ENCODE measurements around the gene FZR1.
"Not testable (repeated sequence)": the region's sequence is repeated elsewhere in the genome, so short reads cannot be mapped to it uniquely, and the experiment has no call there.

Gene FZR1

DNA sequence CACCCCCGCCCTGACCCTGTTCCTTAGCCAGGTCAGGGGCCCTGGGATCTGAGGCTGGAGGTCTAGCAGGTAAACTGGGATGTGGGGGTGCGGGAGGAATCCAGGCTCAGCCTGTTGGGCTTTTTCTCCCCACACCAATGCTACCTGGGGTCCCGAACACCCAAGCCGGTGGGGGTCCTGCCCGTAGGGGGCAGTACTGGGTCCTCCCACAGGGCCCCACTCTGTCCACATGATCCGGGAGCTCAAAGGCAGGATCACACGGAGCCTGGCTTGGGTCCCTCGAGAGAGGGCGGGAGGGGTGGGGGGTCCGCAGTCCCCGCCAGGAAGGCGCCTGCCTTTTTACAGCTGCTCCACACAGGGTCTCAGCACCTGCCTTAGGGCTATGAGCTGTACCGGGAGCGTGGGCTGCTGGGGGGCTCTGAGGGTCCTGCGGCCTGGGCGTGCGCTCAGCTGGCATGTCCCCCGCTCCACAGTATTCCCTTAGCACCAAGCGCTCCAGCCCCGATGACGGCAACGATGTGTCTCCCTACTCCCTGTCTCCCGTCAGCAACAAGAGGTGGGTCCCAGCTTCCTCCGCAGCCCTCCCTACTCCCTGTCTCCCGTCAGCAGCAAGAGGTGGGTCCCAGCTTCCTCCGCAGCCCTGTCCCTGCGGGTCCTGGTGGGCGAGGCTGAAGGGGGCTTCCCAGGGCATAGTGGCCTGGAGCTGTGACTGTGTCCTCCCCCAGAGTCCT lies 20.6 kb downstream of the FZR1 start:
- no peak overlapping the region for H3K4me3 ChIP-seq (ENCODE audit: control insufficient read depth, low read depth, low read length)
- no peak for DNase-seq (ENCODE audit: low read depth)
- TF ChIP-seq, protein P1, sequence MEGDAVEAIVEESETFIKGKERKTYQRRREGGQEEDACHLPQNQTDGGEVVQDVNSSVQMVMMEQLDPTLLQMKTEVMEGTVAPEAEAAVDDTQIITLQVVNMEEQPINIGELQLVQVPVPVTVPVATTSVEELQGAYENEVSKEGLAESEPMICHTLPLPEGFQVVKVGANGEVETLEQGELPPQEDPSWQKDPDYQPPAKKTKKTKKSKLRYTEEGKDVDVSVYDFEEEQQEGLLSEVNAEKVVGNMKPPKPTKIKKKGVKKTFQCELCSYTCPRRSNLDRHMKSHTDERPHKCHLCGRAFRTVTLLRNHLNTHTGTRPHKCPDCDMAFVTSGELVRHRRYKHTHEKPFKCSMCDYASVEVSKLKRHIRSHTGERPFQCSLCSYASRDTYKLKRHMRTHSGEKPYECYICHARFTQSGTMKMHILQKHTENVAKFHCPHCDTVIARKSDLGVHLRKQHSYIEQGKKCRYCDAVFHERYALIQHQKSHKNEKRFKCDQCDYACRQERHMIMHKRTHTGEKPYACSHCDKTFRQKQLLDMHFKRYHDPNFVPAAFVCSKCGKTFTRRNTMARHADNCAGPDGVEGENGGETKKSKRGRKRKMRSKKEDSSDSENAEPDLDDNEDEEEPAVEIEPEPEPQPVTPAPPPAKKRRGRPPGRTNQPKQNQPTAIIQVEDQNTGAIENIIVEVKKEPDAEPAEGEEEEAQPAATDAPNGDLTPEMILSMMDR (conservative IDR thresholded peaks at IDR 0.05; ENCODE audit: control insufficient read depth, insufficient read depth, low read depth, low read length), result no peak

DNA sequence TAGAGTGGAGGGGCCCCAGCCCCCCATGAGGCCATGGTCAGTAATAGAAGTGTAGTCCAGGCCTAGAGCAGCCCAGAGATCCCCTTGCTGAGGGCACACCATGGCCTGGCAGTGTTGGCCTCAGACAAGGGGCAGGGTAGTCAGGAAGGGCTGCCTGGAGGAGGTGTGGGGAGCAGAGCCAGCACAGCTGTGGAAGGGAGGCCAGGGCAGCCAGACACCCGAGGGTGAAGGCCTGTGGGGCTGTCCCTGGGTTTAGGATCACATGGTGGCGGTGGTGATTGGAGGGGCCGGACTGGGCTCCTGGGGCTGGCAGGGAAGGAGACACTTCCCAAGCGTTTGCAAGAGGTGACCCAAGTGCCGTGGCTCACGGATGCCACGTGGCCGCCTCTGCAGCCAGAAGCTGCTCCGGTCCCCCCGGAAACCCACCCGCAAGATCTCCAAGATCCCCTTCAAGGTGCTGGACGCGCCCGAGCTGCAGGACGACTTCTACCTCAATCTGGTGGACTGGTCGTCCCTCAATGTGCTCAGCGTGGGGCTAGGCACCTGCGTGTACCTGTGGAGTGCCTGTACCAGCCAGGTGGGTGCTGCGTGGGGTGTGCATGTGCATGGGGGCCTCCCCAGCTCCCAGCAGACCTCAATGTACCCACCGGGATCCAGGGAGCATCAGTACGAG lies 21.3 kb downstream of the FZR1 start:
- TF ChIP-seq, protein P1 (conservative IDR thresholded peaks at IDR 0.05; ENCODE audit: control insufficient read depth, insufficient read depth, low read depth, low read length), result no peak
- no peak overlapping the region for H3K4me3 ChIP-seq (ENCODE audit: control insufficient read depth, low read depth, low read length)
- no peak for DNase-seq (ENCODE audit: low read depth)

DNA sequence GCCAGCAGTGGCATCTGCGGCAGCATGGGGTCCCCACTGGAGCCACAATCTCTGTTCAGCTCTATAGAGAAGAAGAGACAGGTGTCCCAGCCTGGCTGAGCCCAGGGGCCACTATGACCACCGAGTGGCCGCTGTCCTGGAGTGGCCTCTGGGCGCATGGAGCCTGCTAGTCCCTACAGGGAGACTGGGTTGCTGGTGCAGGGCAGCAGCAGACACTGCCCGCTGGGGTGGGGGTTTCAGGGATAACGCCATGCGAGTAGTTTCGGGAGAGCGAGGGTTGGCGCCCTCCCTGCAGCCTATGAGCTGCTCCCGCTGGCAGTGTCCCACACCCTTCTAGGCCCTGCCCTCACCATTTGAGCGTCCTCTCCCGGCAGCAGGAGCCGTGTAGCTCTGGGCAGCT lies 22.0 kb downstream of the FZR1 start:
- no peak for DNase-seq (ENCODE audit: low read depth)
- TF ChIP-seq, protein P1 (conservative IDR thresholded peaks at IDR 0.05; ENCODE audit: control insufficient read depth, insufficient read depth, low read depth, low read length), result no peak
- no peak overlapping the region for H3K4me3 ChIP-seq (ENCODE audit: control insufficient read depth, low read depth, low read length)

DNA sequence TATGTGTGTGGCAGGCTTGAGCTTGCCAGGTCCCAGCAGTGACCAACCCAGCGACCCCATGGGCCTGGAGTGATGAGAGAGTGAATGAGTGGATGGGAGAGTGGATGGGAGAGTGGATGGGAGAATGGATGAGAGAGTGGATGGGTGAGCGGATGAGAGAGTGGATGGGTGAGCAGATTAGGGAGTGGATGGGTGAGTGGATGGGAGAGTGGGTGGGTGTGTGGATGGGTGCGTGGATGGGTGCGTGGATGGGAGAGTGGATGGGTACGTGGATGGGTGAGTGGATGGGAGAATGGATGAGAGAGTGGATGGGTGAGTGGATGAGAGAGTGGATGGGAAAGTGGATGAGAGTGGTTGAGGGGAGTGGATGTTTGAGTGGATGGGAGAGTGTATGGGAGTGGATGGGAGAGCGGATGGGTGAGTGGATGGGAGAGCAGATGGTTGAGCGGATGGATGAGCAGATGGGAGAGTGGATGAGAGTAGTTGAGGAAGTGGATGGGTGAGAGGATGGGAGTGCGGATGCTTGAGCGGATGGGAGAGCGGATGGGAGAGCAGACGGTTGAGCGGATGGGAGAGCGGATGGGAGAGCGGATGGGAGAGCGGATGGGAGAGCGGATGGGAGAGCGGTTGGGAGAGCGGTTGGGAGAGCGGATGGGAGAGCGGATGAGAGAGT lies 22.6 kb downstream of the FZR1 start:
- TF ChIP-seq, protein P1 (conservative IDR thresholded peaks at IDR 0.05; ENCODE audit: control insufficient read depth, insufficient read depth, low read depth, low read length), result no peak
- H3K4me3 ChIP-seq (ENCODE audit: control insufficient read depth, low read depth, low read length), result no peak overlapping the region
- DNase-seq (ENCODE audit: low read depth), result no peak

DNA sequence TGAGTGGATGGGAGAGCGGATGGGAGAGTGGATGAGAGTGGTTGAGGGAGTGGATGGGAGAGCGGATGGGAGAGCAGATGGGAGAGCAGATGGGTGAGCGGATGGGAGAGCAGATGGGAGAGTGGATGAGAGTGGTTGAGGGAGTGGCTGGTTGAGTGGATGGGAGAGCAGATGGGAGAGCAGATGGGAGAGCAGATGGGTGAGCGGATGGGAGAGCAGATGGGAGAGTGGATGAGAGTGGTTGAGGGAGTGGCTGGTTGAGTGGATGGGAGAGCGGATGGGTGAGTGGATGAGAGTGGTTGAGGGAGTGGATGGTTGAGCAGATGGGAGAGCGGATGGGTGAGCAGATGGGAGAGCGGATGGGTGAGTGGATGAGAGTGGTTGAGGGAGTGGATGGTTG lies 23.2 kb downstream of the FZR1 start:
- H3K4me3 ChIP-seq (ENCODE audit: control insufficient read depth, low read depth, low read length); DNase-seq (ENCODE audit: low read depth): not testable (repeated sequence)

DNA sequence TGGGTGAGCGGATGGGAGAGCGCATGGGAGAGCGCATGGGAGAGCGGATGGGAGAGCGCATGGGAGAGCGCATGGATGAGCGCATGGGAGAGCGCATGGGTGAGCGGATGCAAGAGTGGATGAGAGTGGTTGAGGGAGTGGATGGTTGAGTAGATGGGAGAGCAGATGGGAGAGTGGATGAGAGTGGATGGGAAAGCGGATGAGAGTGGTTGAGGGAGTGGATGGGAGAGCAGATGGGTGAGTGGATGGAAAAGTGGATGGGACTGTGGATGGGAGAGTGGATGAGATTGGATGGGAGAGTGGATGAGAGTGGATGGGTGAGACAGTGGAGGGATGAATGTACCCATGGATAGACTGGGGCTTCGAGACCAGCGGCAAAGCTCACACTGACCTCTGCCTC lies 24.3 kb downstream of the FZR1 start:
- DNase-seq (ENCODE audit: low read depth), result no peak
- TF ChIP-seq, protein P1 (conservative IDR thresholded peaks at IDR 0.05; ENCODE audit: control insufficient read depth, insufficient read depth, low read depth, low read length), result no peak
- H3K4me3 ChIP-seq (ENCODE audit: control insufficient read depth, low read depth, low read length), result no peak overlapping the region

DNA sequence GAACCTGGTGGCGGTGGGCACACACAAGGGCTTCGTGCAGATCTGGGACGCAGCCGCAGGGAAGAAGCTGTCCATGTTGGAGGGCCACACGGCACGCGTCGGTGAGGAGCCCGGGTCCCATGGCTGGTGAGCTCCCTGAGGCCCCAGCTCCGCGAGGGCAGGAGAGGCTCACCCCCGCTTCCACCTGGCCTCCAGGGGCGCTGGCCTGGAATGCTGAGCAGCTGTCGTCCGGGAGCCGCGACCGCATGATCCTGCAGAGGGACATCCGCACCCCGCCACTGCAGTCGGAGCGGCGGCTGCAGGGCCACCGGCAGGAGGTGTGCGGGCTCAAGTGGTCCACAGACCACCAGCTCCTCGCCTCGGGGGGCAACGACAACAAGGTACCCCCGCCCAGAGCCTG lies 25.6 kb downstream of the FZR1 start:
- no peak overlapping the region for H3K4me3 ChIP-seq (ENCODE audit: control insufficient read depth, low read depth, low read length)
- TF ChIP-seq, protein P1 (conservative IDR thresholded peaks at IDR 0.05; ENCODE audit: control insufficient read depth, insufficient read depth, low read depth, low read length), result no peak
- no peak for DNase-seq (ENCODE audit: low read depth)

Measured in fibroblast of mammary gland (primary cell).